GM19240 (cell line): ENCODE measurements around the gene ZNF443.
"Not testable (repeated sequence)": the region's sequence is repeated elsewhere in the genome, so short reads cannot be mapped to it uniquely, and the experiment has no call there.

Source experiments
- DNase-seq: peaks from one replicate; pipeline ENCODE4 v3.0.0; 2011; ENCODE audit warnings: low spot score; ENCODE audit not compliant: insufficient read length

Gene ZNF443

GRCh38 chr19:12440541-12441316 is at the start of gene ZNF443:
Gene ZNF443, minus strand, starts transcription at chr19:12441021. Its CDS starts 107 bp downstream, at chr19:12440914.
- peak; percentile 73 for DNase-seq

DNA sequence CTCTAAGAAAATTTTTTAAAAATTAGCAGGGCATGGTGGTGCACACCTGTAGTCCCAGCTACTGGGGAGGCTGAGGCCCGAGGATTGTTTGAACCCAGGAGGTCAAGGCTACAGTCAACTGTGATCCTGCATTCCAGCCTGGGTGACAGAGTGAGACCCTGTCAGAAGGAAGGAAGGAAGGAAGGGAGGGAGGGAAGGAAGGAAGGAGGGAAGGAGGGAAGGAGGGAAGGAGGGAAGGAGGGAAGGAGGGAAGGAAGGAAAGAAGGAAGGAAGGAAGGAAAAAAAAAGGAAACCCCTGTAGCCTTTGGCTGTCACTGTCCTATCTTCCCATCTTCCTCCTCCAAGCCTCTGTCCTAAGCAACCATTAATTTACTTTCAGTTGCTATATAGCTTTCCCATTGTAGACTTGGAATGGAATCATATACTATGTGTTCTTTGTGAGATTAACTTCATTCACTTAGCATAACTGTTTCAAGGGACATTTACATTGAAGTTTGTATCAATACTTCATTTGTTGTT is 45.5 kb upstream of the ZNF443 start:
- DNase-seq, result not testable (repeated sequence)

DNA sequence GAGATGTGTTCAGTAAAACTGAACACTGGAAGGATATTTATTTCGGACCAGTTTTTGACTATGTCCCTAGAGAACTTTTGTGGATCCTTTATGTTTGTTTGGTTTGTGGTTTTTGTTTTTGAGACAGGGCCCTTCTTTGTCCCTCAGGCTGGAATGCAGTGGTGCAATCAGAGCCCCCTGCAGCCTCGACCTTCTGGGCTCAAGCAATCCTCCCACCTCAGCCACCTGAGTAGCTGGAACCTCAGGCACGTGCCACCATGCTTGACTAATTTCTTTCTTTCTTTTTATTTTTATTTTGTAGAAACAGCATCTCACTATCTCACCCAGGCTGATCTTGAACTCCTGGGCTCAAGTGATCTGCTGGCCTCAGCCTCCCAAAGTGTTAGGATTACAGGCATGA is 44.8 kb upstream of the ZNF443 start:
- DNase-seq, result no peak

- no peak for DNase-seq
Measured at GRCh38 chr19:12485052-12485416, 44.2 kb upstream of the ZNF443 start.

DNA sequence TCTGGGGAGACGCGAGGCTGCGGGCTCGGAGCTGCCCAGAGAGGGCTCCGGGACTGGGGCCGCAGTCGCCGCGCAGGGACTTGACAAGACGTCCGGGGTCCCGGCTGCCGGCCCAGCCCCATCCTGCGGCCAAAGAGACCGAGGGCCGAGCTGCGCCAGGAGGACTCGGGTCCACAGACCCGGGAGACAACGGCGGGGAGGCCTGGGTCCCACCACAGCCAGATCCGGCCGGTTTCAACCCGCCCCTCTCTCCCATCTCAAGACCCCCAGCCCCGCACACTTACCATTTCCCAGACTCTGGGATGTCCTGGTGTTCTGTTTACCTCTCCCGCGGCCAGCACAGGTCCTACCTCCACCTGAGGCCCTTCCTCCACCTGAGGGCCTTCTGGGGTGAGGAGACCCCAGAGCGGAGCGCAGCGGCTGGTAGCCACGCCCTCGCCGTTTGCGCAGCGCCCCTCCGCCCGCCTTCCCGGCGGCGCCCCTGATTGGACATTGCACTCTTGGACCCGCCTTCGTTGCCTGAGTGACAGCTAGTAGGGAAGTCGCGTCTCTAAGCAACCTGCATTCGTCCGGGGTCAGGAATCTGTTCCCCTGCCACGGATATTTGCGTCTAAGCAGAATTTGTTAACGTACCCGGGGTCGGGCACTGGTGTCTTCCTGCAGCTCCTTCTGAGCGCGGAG is 43.7 kb upstream of the ZNF443 start, which contains the start of gene ZNF709:
Gene ZNF709, minus strand, starts transcription at position 446 of the 681 bp plus-strand sequence. Its CDS starts 159 bp downstream, at position 287.
- peak; percentile 68 for DNase-seq

- no peak for DNase-seq
Measured at GRCh38 chr19:12484011-12484370, 43.2 kb upstream of the ZNF443 start.

DNA sequence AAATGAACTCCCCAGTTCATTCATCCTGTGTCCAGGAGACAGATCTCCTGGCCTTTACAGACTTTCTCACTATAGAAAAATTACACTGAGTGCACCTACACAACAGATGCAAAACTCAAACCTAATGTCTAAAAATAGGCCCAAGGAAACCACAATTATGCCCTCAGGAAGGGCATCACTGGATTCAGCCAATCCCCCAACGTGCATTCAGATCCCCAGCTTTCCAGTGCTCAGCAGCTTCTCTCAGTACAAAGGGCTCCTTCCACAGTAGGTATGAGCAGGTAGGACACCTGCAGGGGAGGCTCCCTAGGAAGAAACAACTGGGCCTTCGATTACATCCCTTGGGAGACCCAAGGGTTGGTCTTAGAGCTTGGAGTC is 41.7 kb upstream of the ZNF443 start:
- DNase-seq, result no peak

DNA sequence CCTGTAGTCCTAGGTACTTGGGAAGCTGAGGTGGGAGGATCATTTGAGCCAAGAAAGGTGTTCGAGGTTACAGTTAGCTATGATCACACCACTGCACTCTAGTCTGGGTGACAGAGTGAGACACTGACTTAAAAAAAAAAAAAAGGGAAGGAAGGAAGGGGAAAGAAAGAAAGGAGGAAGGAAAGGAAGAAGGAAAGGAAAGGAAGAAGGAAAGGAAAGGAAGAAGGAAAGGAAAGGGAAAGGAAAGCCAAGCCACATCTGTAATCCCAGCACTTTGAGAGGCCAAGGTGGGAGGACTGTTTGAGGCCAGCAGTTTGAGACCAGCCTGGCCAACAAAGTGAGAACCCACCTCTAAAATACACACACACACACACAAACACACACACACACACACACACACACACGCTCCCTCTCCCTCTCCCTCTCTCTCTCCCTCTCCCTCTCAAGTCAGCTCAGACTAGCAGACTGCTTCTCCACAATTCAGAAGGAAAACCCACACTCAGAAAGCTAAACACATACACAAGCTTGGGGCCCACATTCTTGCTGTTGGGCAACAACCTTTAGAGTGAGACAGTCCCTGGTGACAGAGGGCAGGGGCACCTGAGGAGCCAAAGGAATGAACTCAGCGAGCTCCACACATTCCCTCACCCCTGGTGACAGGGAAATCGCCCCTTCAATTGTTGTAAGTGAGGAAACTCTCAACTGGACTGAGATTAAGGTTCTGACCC is 41.1 kb upstream of the ZNF443 start:
- no peak for DNase-seq

GRCh38 chr19:12478234-12478941 is 37.6 kb upstream of the ZNF443 start:
- DNase-seq, result no peak

- not testable (repeated sequence) for DNase-seq
Measured at GRCh38 chr19:12467651-12468050, 26.8 kb upstream of the ZNF443 start.

GRCh38 chr19:12465211-12465610 is 24.4 kb upstream of the ZNF443 start:
- DNase-seq, result no peak

DNA sequence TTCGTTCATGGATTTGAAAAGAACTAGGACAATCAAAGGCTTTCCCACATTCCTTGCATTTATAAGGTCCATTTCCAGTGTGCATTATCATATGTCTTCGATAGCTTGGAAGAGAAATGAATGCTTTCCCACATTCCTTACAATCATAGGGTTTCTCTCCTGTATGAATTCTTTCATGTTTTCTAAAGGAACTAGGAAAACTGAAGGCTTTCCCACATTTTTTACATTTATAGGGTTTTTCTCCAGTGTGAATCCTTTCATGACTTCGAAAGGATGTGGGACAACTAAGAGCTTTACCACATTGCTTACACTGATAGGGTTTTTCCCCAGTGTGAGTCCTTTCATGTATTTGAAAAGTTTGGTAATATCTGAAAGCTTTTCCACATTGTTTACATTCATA is 23.9 kb upstream of the ZNF443 start:
- no peak for DNase-seq

DNA sequence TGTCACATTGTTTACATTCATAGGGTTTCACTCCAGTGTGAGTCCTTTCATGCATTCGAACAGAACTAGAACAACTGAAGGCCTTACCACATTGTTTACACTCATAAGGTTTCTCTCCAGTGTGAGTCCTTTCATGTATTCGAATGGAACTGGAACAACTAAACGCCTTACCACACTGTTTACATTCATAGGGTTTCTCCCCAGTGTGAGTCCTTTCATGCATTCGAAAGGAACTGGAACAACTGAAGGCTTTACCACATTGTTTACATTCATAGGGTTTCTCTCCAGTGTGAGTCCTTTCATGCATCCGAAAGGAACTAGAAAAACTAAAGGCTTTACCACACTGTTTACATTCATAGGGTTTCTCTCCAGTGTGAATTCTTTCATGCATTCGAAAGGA is 23.3 kb upstream of the ZNF443 start:
- DNase-seq, result not testable (repeated sequence)

GRCh38 chr19:12453495-12453894 is 12.7 kb upstream of the ZNF443 start:
- no peak for DNase-seq

GRCh38 chr19:12450844-12451243 is 10.0 kb upstream of the ZNF443 start:
- no peak for DNase-seq

- DNase-seq, result no peak
Measured at GRCh38 chr19:12448808-12449207, 8.0 kb upstream of the ZNF443 start.

DNA sequence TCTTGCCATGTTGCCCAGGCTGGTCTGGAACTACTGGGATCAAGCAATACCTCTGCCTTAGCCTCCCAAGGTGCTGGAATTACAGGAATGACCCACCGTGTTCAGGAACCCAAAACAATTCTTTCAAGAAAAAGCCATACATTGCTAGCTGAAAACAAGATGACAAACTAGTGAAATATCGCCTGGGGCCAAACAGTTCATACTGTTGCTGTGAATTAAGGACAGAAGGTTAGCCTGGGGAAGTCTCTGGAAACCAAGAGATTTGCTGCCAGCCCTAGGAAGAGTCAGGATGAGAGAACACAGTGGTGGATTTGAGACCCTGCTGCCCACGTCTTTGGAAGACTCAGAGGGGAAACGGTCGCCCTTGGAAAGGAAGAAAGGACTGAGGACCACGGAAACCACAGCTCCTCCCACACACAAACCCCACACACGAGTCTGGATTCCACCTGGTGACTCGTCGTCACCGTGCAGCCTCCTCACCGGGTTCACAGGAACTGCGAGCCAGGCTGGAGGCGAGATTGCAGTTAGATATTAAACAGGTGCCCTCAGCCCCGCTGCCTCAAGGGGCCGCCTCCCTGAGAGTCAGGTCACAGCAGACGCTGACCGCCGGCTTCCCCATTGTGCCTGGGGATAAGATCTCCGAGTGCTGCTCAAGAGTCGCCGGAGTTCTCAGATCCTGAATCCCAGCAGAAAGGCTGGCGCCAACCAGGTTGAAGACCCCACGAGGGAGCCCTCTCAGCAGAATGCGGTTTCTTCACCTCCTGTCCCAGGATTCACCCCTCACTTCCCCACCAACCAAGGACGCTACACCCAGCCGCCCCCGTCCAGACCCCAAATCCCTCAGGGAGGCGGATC is 908 bp downstream of the ZNF443 start:
- not testable (repeated sequence) for DNase-seq

DNA sequence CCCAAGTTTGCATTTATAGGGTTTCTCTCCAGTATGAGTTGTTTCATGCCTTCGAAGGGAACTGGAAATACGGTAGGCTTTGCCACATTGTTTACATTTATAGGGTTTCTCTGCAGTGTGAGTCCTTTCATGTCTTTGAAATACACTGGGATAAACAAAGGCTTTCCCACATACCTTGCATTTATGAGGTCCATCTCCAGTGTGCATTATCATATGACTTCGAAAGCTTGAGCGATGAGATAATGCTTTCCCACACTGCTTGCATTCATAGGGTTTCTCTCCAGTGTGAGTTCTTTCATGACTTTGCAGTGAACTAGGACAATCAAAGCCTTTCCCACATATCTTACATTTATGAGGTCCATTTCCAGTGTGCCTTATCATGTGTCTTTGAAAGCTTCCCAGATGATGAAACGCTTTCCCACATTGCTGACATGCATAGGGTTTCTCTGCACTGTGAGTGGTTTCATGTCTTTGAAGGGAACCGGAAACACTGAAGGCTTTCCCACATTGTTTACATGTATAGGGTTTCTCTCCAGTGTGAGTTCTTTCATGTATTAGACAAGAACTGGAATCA is 10.0 kb downstream of the ZNF443 start:
- DNase-seq, result not testable (repeated sequence)

DNA sequence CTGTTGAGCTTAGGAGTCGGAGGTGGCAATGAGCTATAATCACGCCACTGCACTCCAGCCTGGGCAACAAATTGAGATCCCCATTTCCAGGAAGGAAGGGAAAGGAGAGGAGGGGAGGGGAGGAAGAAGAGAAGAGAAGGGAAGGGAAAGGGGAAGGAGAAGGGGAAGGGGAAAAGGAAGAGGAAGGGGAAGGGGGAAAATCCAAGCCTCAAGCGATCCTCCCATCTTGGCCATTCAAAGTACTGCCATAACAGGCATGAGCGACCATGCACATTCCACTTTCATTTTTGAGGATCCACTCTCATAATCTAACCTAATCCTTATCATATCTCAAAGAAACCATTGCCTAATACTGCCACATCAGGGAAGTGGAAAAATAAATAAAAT is 14.9 kb downstream of the ZNF443 start:
- DNase-seq, result no peak

DNA sequence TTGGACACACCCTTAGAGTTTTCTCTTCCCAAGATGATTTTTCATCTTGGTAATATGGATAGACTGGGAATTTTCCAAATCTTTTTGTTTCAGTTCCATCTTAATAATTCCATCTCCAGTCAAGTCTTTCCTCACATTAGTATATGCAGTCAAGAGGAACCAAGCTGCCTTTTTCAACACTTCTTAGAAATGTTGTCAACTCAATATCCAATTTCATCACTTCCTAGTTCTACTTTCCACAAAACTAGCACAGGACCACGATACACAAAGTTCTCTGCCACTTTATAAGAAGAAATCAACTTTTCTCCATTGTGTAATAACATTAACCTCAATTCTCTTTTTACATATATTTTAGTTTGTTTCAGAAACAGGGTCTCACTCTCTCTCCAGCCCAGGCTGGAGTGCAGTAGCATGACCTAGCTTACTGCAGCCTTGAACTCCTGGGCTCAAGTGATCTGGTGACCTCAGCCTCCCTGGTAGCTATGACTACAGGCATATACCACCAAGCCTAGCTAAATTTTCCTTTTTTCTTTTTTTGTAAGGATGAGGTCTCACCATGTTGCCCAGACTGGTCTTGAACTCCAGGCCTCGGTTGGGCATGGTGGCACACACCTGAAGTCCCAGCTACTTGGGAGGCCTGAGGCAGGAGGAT is 15.5 kb downstream of the ZNF443 start:
- no peak for DNase-seq
